A549 (cell line): ENCODE results near the gene DMXL2.

Experiments used
- CEBPB ChIP-seq, 2 experiments: fragments of >200 bp in 1 of 2; sonication (Bioruptor Twin) in 1 of 2; formaldehyde crosslinking in 1 of 2; IDR thresholded peaks; 2 replicates each; pipeline ENCODE4 v1.6.1; 2012 to 2016
- TF ChIP-seq, protein P1 (sequence below): fragments of >200 bp; sonication (Bioruptor Twin); formaldehyde crosslinking; IDR thresholded peaks from 3 replicates; pipeline ENCODE4 v1.5.1; 2016
- TF ChIP-seq, protein P2 (sequence below): IDR thresholded peaks from 2 replicates; pipeline ENCODE4 v1.6.1; 2012
- TF ChIP-seq, protein P3 (sequence below): fragments of 450-650 bp; IDR thresholded peaks from 2 replicates; pipeline ENCODE4 v1.6.1; 2014; ENCODE audit warnings: antibody characterized with exemption

DNA sequence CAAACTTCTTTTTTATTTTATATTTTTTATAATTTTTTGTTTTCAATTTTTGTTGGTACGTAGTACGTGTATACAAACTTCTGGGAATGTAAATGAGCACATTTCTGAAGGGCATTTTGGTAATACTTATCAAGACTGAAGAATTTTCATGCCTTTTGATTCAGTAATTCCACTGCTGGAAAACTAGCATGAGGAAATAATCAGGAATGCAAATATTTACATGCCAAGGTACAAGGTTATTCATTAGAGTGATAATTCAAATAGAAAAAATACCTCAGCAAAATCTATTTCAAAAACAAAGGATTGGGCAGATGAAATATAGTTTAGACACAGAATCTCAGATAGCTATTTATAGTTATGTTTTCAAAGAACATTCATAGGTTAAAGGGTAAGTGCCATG lies 128.7 kb downstream of the DMXL2 start:
- TF ChIP-seq, protein P1, sequence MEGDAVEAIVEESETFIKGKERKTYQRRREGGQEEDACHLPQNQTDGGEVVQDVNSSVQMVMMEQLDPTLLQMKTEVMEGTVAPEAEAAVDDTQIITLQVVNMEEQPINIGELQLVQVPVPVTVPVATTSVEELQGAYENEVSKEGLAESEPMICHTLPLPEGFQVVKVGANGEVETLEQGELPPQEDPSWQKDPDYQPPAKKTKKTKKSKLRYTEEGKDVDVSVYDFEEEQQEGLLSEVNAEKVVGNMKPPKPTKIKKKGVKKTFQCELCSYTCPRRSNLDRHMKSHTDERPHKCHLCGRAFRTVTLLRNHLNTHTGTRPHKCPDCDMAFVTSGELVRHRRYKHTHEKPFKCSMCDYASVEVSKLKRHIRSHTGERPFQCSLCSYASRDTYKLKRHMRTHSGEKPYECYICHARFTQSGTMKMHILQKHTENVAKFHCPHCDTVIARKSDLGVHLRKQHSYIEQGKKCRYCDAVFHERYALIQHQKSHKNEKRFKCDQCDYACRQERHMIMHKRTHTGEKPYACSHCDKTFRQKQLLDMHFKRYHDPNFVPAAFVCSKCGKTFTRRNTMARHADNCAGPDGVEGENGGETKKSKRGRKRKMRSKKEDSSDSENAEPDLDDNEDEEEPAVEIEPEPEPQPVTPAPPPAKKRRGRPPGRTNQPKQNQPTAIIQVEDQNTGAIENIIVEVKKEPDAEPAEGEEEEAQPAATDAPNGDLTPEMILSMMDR = no peak
- TF ChIP-seq, protein P2, sequence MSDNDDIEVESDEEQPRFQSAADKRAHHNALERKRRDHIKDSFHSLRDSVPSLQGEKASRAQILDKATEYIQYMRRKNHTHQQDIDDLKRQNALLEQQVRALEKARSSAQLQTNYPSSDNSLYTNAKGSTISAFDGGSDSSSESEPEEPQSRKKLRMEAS = no peak
- TF ChIP-seq, protein P3, sequence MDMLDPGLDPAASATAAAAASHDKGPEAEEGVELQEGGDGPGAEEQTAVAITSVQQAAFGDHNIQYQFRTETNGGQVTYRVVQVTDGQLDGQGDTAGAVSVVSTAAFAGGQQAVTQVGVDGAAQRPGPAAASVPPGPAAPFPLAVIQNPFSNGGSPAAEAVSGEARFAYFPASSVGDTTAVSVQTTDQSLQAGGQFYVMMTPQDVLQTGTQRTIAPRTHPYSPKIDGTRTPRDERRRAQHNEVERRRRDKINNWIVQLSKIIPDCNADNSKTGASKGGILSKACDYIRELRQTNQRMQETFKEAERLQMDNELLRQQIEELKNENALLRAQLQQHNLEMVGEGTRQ = no peak
- no peak for TF ChIP-seq CEBPB (IDR thresholded peaks at IDR 0.05)
